Transverse colon (tissue), 4 donors: ENCODE measurements around the gene BLNK. TPM values are rescaled to one million over a fixed set of nuclear protein-coding genes. Genes with fewer than 3 reads are reported as not detected.
A peak's percentile ranks its signal among the peaks of the same experiment; 100 is the strongest.

Source experiments
- DNase-seq: peaks from one replicate; pipeline ENCODE4 v3.0.0-alpha.2; 2019
- H3K27ac ChIP-seq, 4 donors: fragments of 200-600 bp; sonication (generic); 2 replicates each; pipeline ENCODE4 v1.5.1; 2016 to 2018; ENCODE audit warnings: inconsistent platforms in 4 of 4
- H3K27me3 ChIP-seq: fragments of 200-600 bp; sonication (generic); 2 replicates; pipeline ENCODE4 v1.5.1; 2017; ENCODE audit warnings: inconsistent platforms
- H3K36me3 ChIP-seq, 4 donors: fragments of 200-600 bp; sonication (generic); 2 replicates each; pipeline ENCODE4 v1.5.1; 2017 to 2019; ENCODE audit warnings: inconsistent platforms in 4 of 4
- H3K4me1 ChIP-seq, 4 donors: fragments of 200-600 bp; sonication (generic); 2 replicates each; pipeline ENCODE4 v1.5.1; 2017 to 2020; ENCODE audit warnings: inconsistent platforms in 4 of 4
- H3K4me3 ChIP-seq, 4 donors: fragments of 200-600 bp; sonication (generic); 1 replicate in 1 of 4; 2 replicates in 3 of 4; pipeline versions ENCODE4 v1.5.1 to v1.6.1; 2017 to 2019; ENCODE audit warnings: inconsistent platforms in 4 of 4
- H3K9me3 ChIP-seq, 2 donors: fragments of 200-600 bp; sonication (generic); 2 replicates each; pipeline ENCODE4 v1.5.1; 2017 to 2019; ENCODE audit warnings: inconsistent platforms in 2 of 2
- CTCF ChIP-seq, 5 experiments: fragments of 200-600 bp in 3 of 5; fragments of 450-650 bp in 2 of 5; sonication (generic) in 3 of 5; IDR thresholded peaks; 1 replicate in 2 of 5; 2 replicates in 3 of 5; pipeline ENCODE4 v1.5.1; 2016 to 2017; ENCODE audit warnings: antibody characterized with exemption in 5 of 5, inconsistent platforms in 3 of 5, mild to moderate bottlenecking in 2 of 5, moderate library complexity in 1 of 5
- EP300 ChIP-seq: sonication (generic); formaldehyde crosslinking; IDR thresholded peaks from one replicate; pipeline ENCODE4 v1.6.1; 2017; ENCODE audit warnings: antibody characterized with exemption, low read depth
- POLR2A ChIP-seq: fragments of 450-650 bp; IDR thresholded peaks from one replicate; pipeline ENCODE4 v1.6.1; 2016; ENCODE audit warnings: antibody characterized with exemption, mild to moderate bottlenecking, moderate library complexity
- POLR2AphosphoS5 ChIP-seq, 3 donors: sonication (generic); formaldehyde crosslinking; IDR thresholded peaks; one replicate each; pipeline ENCODE4 v1.6.1; 2016; ENCODE audit warnings: antibody characterized with exemption in 3 of 3
- WGBS, 2 donors: methylation state at CpG; one replicate each; pipeline ENCODE4 v1.1.5; 2018; ENCODE audit warnings: low coverage in 1 of 2; 5-methylcytosine and 5-hydroxymethylcytosine counted together
- in situ Hi-C, 4 donors: fragments of 200-750 bp; cut with MboI; loops; one replicate each; pipeline versions ENCODE4 v1.15.0 to v1.15.1; 2017; ENCODE audit warnings: low sequenced_read_pairs in 3 of 4, low pct_ligation_motif_present in 1 of 4, low pct_unique_long_range_greater_than_20kb in 1 of 4
- intact Hi-C: fragments of 100-400 bp; cut with DNase I; formaldehyde crosslinking; loops from one replicate; pipeline ENCODE4 v1.15.1; 2023; ENCODE audit warnings: low total_unique reads
- total RNA-seq, 4 donors: library from RNA; depleted of rRNA; stranded (reverse); fragments of >200 nt; gene quantifications; one replicate each; pipeline ENCODE4 v1.1.0, GENCODE V29; 2016

Gene BLNK
- total RNA-seq, 4 donors from 2014 or later = 5.6 to 21.8 (median 12.0) TPM

DNA sequence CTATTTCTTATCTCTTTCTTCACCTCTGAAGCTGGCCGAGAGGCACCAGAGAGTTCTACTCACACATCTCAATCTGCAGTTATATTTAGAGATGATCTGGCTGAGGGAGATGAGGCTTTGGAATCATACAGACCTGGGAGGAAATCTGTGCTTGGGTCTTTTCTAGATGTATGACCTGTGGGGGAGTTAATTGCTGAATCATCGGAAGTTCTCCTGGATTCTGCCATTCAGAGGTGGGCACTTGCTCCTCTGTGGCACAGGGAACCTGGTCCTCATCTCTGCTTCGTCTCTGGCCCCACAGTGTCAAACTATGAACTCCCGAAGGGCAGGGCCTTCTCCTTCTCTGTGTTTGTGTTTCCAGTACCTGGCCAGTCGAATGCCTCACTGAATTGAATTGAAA, 52.5 kb downstream of the BLNK start:
- no peak for TF ChIP-seq POLR2AphosphoS5 (IDR thresholded peaks at IDR 0.05)
- TF ChIP-seq EP300 = no peak
- TF ChIP-seq POLR2A = no peak
- no peak for TF ChIP-seq CTCF (IDR thresholded peaks at IDR 0.05)
- Histone ChIP-seq H3K9me3 (no peaks in the 10 kb centered on the region), H3K27me3 (no peaks in the 10 kb centered on the region), H3K27ac (no peak overlapping the region), H3K36me3 (no peaks in the 10 kb centered on the region), H3K4me1 (peaks cover 0 to 6% (median 0%) of the 10 kb centered on the region in 4 donors), H3K4me3 (no peak overlapping the region)
- in situ Hi-C loops = no loop called here
- 50 to 64% methylated on average over 1 to 5 of the region's 5 CpGs for WGBS, 2 donors
- intact Hi-C loops = no loop called here
- no peak for DNase-seq

- no peak for DNase-seq
- WGBS, 2 donors = 48 to 58% methylated on average over 4 of the region's 4 CpGs
- in situ Hi-C loops = no loop called here
- H3K27me3 ChIP-seq = no peaks in the 10 kb centered on the region
- H3K4me1 ChIP-seq = peaks cover 0 to 6% (median 0%) of the 10 kb centered on the region in 4 donors
- TF ChIP-seq EP300 (no peak), POLR2A (no peak), CTCF (IDR thresholded peaks at IDR 0.05) (no peak), POLR2AphosphoS5 (IDR thresholded peaks at IDR 0.05) (no peak)
- intact Hi-C loops = no loop called here
- no peaks in the 10 kb centered on the region for H3K36me3 ChIP-seq
- H3K9me3 ChIP-seq = no peaks in the 10 kb centered on the region
- peak overlapping the region in 1 of 4 donors; percentile 18 for H3K27ac ChIP-seq
- H3K4me3 ChIP-seq = no peak overlapping the region
These were observed 53.7 kb downstream of the BLNK start for GRCh38 chr10:96217711-96218110.

DNA sequence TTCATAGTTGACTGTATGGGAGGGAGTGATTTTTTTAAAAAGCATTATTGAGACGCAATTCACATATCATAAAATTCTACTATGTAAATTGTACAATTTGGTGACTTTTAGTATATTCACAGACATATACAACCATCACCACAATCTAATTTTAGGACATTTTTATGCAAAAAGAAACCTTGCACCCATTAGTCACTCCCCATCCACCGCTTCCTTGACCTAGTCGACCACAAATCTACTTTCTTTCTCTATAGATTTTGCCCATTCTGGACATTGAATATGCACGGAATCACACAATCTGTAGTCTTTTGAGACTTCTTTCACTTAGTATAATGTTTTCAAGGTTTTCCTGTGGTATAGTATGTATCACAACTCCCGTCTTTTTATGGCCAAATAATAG, 54.6 kb downstream of the BLNK start:
- no peak overlapping the region for H3K4me3 ChIP-seq
- intact Hi-C loops = no loop called here
- peaks cover 0 to 6% (median 0%) of the 10 kb centered on the region in 4 donors for H3K4me1 ChIP-seq
- no peak for TF ChIP-seq CTCF (IDR thresholded peaks at IDR 0.05)
- no peak for TF ChIP-seq EP300
- no peak for TF ChIP-seq POLR2A
- TF ChIP-seq POLR2AphosphoS5 (IDR thresholded peaks at IDR 0.05) = no peak
- no peaks in the 10 kb centered on the region for H3K9me3 ChIP-seq
- no peaks in the 10 kb centered on the region for H3K36me3 ChIP-seq
- H3K27me3 ChIP-seq = no peaks in the 10 kb centered on the region
- WGBS, 2 donors = 67 to 77% methylated on average over 5 of the region's 5 CpGs
- no peak for DNase-seq
- H3K27ac ChIP-seq = no peak overlapping the region
- in situ Hi-C loops = no loop called here

DNA sequence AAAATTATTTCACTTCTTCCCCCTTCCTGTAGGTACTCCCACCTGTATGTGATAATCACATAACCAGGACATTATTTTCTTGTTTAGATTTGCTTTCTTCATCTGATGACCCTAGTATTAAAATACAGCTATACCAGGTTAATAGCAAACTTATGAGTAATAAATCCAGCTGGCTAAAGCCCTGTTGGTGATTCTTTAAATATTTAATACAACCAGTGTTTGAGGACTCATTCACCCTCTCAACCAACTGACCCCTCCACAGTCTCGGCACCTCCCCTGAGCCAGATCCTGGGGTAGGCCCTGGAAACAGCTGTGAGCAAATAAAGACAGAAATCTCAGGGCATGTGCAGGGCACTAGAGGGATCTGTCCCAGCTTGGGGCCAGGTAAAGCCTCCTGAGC, 58.5 kb downstream of the BLNK start:
- in situ Hi-C loops = no loop called here
- Histone ChIP-seq H3K4me1 (peaks cover 0 to 4% (median 3%) of the 10 kb centered on the region in 4 donors), H3K4me3 (no peak overlapping the region), H3K27me3 (no peaks in the 10 kb centered on the region), H3K27ac (no peak overlapping the region), H3K36me3 (no peaks in the 10 kb centered on the region), H3K9me3 (no peaks in the 10 kb centered on the region)
- no peak for DNase-seq
- TF ChIP-seq POLR2AphosphoS5 (IDR thresholded peaks at IDR 0.05) = no peak
- TF ChIP-seq POLR2A = no peak
- TF ChIP-seq CTCF (IDR thresholded peaks at IDR 0.05) = no peak
- no peak for TF ChIP-seq EP300
- WGBS, 2 donors = 95% methylated on average over 1 of the region's 1 CpG; no CpG with 5 or more reads in 1 of the 2 donors
- intact Hi-C loops = no loop called here
